Measurements from ENCODE around the gene MAP3K1.

DNA sequence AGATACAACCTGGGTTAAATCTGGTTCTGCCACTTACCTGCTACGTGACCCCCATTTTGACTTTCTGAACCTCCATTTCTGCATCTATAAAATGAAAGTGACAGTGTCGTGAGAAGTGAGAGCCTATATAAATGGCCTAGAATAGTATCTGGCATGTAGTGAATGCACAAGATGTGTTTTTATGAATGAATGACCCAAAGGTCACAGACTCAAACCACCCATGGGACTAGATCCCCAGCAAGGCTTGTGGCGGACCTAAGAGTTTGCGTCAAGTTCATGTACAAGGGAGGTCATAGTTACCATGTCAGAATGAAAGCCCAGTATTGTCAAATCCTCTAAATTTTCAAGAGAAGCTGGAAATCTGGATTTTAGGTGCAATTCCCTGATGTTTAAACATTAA is 82.9 kb downstream of the MAP3K1 start:
- TF ChIP-seq, protein P1, sequence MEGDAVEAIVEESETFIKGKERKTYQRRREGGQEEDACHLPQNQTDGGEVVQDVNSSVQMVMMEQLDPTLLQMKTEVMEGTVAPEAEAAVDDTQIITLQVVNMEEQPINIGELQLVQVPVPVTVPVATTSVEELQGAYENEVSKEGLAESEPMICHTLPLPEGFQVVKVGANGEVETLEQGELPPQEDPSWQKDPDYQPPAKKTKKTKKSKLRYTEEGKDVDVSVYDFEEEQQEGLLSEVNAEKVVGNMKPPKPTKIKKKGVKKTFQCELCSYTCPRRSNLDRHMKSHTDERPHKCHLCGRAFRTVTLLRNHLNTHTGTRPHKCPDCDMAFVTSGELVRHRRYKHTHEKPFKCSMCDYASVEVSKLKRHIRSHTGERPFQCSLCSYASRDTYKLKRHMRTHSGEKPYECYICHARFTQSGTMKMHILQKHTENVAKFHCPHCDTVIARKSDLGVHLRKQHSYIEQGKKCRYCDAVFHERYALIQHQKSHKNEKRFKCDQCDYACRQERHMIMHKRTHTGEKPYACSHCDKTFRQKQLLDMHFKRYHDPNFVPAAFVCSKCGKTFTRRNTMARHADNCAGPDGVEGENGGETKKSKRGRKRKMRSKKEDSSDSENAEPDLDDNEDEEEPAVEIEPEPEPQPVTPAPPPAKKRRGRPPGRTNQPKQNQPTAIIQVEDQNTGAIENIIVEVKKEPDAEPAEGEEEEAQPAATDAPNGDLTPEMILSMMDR (IDR thresholded peaks at IDR 0.05), result no peak
- TF ChIP-seq POLR2AphosphoS5 (IDR thresholded peaks at IDR 0.05) (no peak), EP300 (IDR thresholded peaks at IDR 0.05) (no peak), POLR2A (IDR thresholded peaks at IDR 0.05) (no peak)

Measured in upper lobe of left lung (tissue), 4 donors.